A549 treated with dexamethasone at 1 μM for 4 hours (cell line): ENCODE data around the gene POF1B. TPM values are rescaled to one million over a fixed set of nuclear protein-coding genes. Genes with fewer than 3 reads are reported as not detected.

Experiments used
- total RNA-seq: library from RNA; stranded (reverse); fragments of 200-300 nt; extraction: Qiagen RNA extraction; gene quantifications from 5 replicates; pipeline ENCODE4 v1.2.3, GENCODE V29; 2022

Gene POF1B, protein sequence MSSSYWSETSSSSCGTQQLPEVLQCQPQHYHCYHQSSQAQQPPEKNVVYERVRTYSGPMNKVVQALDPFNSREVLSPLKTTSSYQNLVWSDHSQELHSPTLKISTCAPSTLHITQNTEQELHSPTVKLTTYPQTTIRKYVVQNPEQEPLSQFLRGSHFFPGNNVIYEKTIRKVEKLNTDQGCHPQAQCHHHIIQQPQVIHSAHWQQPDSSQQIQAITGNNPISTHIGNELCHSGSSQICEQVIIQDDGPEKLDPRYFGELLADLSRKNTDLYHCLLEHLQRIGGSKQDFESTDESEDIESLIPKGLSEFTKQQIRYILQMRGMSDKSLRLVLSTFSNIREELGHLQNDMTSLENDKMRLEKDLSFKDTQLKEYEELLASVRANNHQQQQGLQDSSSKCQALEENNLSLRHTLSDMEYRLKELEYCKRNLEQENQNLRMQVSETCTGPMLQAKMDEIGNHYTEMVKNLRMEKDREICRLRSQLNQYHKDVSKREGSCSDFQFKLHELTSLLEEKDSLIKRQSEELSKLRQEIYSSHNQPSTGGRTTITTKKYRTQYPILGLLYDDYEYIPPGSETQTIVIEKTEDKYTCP
- 2.0 to 3.0 TPM (median 2.4 TPM) in 5 replicates for total RNA-seq

DNA sequence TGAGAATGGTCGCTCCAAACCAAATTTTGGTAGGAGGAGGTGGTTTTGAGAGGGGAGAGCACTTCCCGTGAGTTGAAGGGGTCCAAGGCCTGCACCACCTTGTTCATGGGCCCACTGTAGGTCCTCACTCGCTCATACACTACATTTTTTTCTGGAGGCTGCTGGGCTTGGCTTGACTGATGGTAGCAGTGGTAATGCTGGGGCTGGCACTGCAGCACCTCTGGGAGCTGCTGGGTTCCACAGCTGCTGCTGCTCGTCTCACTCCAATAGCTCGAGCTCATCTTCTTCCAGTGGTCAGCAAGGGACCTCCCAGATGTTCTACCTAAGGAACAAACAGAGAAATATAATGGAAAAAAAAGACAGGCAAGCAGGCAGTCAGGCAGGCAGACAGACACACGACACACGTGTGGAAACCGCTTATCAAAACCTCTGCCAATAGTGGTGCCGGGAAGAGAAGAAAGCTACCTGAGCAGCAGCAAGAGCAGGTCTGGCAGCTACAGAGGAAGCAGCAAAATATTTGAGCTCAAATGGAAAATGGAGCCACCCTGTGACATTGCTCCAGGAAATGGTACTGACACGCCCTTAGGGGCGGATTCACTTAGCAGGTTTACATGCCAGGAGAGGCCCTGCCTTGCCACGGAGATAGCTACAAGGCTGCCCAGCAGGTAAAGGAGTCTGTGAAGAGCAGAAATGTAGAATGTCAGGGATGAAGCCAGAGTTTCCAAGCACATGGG lies at the start of gene POF1B:
TSS of gene POF1B (minus strand) at position 492 of the 734 bp plus-strand sequence. CDS start at position 281, 211 bp downstream.

DNA sequence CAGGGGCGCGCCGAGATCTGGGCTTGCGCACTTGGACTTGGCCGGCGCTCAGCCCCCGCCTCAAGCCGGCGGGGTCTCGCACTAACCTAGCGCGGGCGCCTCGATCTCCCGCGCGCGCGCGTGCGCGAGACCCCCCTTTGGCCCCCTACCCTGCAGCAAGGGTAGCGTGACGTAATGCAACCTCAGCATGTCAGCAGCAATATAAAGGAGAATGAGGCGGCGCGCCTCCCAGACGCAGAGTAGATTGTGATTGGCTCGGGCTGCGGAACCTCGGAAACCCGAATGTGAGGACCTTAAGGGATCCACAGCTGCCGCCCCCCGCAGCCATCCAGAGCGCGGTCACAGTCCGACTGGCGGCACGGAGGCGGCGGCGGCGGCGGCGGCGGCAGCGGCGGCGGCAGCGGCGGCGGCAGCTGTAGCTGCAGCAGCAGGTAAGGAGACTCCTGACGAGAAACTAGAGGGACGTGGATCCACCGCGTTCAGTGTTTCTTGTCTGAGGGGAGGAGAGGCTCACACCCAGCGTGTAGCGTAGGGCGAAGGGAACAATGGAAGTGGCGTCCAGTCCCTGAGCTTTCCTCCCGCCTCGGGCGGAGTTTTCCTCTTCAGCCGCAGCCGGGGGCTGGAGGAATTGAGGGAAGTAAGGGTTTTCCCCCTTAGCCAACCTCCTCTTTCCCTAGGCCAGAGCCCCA lies 135.6 kb downstream of the POF1B start, which contains the start of the genes SATL1 and ZNF711:
TSS of gene SATL1 (minus strand) at position 19 of the 689 bp plus-strand sequence. CDS start 134,811 bp downstream, outside the sequence.
TSS of gene ZNF711 (plus strand) at position 231 of the 689 bp plus-strand sequence. CDS start 3,582 bp downstream, outside the sequence.

Other genes with a start within 250 kb of the POF1B start
- gene SATL1, start 135.9 kb downstream of the POF1B start, total RNA-seq: 0.02 to 0.03 TPM in 2 of 5 replicates, not detected in the others
- 0.76 to 1.1 TPM (median 0.86 TPM) in 5 replicates for gene ZNF711, start 135.7 kb downstream of the POF1B start, total RNA-seq